Choroid plexus epithelial cell (primary cell): Measurements from ENCODE around the gene RNF144A.
A peak's percentile ranks its signal among the peaks of the same experiment; 100 is the strongest.

Source experiments
- DNase-seq: peaks from one replicate; pipeline ENCODE4 v3.0.0-alpha.2; 2010; ENCODE audit warnings: low read depth
- H3K4me3 ChIP-seq: 2 replicates; pipeline ENCODE4 v1.5.1; 2011; ENCODE audit warnings: low read depth, mild to moderate bottlenecking, control low read depth, low read length, moderate library complexity
- TF ChIP-seq, protein P1 (sequence below): conservative IDR thresholded peaks from 2 replicates; pipeline ENCODE4 v1.5.1; 2011; ENCODE audit warnings: low read depth, mild to moderate bottlenecking, control low read depth, inconsistent platforms, low read length, moderate library complexity

The RNF144A gene

GRCh38 chr2:6975988-6976387 is 58.8 kb downstream of the RNF144A start:
- DNase-seq = peak; percentile 55
- no peak overlapping the region for H3K4me3 ChIP-seq
- TF ChIP-seq, protein P1, sequence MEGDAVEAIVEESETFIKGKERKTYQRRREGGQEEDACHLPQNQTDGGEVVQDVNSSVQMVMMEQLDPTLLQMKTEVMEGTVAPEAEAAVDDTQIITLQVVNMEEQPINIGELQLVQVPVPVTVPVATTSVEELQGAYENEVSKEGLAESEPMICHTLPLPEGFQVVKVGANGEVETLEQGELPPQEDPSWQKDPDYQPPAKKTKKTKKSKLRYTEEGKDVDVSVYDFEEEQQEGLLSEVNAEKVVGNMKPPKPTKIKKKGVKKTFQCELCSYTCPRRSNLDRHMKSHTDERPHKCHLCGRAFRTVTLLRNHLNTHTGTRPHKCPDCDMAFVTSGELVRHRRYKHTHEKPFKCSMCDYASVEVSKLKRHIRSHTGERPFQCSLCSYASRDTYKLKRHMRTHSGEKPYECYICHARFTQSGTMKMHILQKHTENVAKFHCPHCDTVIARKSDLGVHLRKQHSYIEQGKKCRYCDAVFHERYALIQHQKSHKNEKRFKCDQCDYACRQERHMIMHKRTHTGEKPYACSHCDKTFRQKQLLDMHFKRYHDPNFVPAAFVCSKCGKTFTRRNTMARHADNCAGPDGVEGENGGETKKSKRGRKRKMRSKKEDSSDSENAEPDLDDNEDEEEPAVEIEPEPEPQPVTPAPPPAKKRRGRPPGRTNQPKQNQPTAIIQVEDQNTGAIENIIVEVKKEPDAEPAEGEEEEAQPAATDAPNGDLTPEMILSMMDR = no peak

DNA sequence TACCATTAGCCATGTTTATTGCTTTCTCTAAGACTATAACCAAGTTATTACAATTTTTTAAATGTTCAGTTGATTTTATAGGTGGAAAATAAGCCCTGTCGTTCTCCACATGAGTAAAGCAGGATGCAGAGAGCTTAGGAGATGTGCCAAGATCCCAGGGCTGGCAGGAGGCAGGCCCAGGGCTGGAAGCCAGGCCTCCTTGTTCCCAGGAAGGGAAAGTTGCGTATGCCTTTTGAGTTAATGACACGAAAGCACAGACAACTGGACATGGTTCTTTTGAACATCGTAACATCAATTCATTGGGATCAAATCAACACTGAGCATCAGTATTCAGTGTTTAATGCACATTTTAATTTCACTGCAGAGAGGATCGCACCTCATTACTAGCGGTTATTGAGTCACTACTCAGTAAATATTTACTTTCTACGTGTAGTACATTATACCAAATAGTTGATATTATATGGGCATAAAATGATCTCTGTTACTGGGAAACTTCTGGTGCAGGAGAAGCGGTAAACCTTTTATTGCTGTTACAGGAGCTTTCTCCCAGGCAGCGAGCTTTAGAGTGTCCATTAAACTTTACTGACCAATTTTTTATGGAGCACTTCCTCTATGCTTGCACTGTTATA is 60.0 kb downstream of the RNF144A start:
- TF ChIP-seq, protein P1 = no peak
- H3K4me3 ChIP-seq = no peak overlapping the region
- DNase-seq = no peak

- no peak overlapping the region for H3K4me3 ChIP-seq
- TF ChIP-seq, protein P1 = no peak
- no peak for DNase-seq
These were observed 60.6 kb downstream of the RNF144A start for GRCh38 chr2:6977786-6978185.

DNA sequence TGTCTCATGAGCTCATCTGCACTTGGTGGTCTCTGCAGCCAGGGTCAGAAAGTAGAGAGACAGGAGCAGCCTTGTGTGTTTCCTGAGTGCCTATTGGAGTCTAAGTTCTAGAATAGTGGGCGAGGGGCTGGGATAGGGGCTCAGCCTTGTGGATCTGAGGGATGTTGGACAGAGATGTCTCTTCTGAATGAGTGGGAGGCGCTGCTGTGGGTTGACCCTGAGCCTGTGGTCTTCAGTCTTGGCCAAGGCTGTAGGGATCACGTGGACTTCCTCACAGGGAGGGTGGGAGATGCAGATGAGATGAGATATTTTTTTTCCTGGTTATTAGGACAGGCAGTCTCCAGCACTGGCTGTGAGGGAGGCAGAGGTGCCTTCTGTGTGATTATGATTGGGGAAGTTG is 61.8 kb downstream of the RNF144A start:
- no peak for DNase-seq
- TF ChIP-seq, protein P1 = no peak

DNA sequence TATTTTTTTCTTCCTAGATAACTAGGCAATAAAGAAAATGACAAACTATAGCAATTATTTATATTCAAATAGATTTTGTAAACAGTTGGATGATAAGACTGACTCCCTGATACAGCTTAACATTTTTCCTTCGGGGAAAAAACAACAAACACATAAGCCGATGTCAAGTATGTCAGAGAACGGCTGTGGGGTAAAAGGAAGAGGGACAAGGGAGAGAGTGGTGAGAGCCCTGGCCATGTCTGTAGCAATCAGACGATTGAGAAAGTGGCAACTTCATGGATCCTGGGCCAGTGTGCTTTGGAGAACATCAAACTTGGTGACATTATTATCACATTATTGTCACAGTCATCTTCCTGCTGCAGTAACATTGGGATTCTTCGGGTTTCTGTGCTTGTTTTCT is 65.2 kb downstream of the RNF144A start:
- no peak overlapping the region for H3K4me3 ChIP-seq
- DNase-seq = no peak
- TF ChIP-seq, protein P1 = no peak

More for the DNA sequence above, 61.8 kb downstream of the RNF144A start:
- no peak overlapping the region for H3K4me3 ChIP-seq

- TF ChIP-seq, protein P1 = no peak
- no peak overlapping the region for H3K4me3 ChIP-seq
- peak; percentile 67 for DNase-seq
These were observed 65.8 kb downstream of the RNF144A start for GRCh38 chr2:6982934-6983589.
